Fibroblast of pulmonary artery (primary cell): ENCODE measurements around the gene CTNNA1.

Experiments used
- DNase-seq: peaks from one replicate; pipeline ENCODE4 v3.0.0-alpha.2; 2010; ENCODE audit warnings: low read depth
- H3K4me3 ChIP-seq: replicated peaks from 2 replicates; pipeline ENCODE4 v1.5.1; 2011; ENCODE audit warnings: low read depth, mild to moderate bottlenecking, control low read depth, low read length, moderate library complexity
- TF ChIP-seq, protein P1 (sequence below): IDR thresholded peaks from 2 replicates; pipeline ENCODE4 v1.5.1; 2011; ENCODE audit warnings: mild to moderate bottlenecking, control low read depth, low read length, inconsistent platforms; ENCODE audit errors: missing control alignments

The CTNNA1 gene

DNA sequence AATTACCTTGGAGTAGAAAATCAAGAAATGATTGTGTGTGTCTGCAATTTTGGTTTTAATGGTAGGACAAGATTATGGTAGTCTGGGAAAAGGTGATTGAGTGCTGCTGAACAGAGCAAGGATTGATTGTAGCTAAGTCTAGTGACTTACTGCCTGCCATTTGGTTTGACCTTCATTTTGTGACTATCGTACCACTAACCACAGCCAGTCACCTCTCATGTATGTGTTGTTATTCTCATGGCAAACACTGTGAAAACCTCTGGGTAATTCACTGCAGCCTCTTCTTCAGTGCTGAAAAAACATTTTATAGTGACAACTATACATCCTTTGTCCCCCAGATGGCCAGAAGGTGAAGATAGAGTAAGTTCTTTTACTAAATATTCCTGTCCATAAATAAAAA, 37.5 kb downstream of the CTNNA1 start:
- DNase-seq = no peak
- no peak overlapping the region for H3K4me3 ChIP-seq
- TF ChIP-seq, protein P1, sequence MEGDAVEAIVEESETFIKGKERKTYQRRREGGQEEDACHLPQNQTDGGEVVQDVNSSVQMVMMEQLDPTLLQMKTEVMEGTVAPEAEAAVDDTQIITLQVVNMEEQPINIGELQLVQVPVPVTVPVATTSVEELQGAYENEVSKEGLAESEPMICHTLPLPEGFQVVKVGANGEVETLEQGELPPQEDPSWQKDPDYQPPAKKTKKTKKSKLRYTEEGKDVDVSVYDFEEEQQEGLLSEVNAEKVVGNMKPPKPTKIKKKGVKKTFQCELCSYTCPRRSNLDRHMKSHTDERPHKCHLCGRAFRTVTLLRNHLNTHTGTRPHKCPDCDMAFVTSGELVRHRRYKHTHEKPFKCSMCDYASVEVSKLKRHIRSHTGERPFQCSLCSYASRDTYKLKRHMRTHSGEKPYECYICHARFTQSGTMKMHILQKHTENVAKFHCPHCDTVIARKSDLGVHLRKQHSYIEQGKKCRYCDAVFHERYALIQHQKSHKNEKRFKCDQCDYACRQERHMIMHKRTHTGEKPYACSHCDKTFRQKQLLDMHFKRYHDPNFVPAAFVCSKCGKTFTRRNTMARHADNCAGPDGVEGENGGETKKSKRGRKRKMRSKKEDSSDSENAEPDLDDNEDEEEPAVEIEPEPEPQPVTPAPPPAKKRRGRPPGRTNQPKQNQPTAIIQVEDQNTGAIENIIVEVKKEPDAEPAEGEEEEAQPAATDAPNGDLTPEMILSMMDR = no peak

- H3K4me3 ChIP-seq = no peak overlapping the region
- DNase-seq = no peak
- TF ChIP-seq, protein P1 = no peak
These were observed 39.1 kb downstream of the CTNNA1 start for GRCh38 chr5:138792195-138792790.

DNA sequence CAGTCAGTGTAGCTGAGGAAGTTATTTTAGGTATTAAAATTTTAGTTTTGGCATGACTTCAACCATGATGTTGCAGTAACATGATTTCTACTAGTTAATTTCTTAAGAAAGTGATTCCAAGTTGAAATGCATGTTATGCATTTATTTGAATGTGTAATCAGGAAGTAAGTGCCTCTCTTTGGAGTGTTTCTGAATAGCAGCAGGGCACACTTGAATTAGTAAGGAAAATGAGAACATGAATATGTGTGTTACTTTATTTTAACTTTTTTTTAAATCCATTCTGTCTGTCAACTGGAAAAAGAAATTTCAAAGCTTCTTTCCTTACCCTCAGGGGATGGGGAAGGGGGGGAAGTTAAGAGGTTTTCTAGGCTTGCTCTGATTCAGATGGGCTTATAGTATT, 40.4 kb downstream of the CTNNA1 start:
- TF ChIP-seq, protein P1 = no peak
- no peak overlapping the region for H3K4me3 ChIP-seq
- no peak for DNase-seq

DNA sequence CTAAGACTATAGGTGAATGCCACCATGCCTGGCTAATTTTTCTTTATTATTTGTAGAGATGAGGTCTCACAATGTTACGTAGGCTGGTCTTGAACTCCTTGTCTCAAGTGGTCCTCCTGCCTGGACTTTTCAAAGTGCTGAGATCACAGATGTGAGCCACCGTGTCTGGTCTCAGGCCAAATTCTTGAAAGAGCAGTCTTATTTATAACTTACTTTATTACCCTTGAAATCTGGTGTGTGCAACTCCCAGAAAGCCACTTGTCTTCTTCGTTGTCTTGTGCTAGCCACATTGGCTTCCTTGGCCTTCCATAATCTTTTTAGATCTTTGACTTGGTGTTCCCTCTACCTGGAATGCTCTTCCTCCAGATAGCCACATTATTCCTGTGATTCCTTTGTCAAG, 50.1 kb downstream of the CTNNA1 start:
- DNase-seq = no peak
- H3K4me3 ChIP-seq = no peak overlapping the region
- TF ChIP-seq, protein P1 = no peak

DNA sequence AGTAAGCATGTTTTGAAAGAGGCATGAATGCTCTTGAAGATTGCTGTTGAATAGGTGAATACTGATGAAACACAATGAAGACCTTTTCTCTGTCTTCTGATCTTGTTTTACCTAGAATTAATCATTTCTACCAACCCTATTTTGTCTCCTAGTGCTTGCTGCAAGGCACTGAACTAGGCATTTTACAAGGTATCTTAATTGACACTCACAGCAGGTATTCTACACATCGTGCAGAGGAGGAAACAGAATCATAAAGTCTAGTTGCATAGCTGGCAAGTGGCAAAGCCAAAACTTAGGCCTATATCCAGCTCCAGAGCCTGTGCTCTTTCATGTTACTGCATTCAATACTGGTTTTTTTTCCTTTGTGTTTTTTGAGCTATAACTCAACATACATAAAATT, 50.7 kb downstream of the CTNNA1 start:
- H3K4me3 ChIP-seq = no peak overlapping the region
- TF ChIP-seq, protein P1 = no peak

DNA sequence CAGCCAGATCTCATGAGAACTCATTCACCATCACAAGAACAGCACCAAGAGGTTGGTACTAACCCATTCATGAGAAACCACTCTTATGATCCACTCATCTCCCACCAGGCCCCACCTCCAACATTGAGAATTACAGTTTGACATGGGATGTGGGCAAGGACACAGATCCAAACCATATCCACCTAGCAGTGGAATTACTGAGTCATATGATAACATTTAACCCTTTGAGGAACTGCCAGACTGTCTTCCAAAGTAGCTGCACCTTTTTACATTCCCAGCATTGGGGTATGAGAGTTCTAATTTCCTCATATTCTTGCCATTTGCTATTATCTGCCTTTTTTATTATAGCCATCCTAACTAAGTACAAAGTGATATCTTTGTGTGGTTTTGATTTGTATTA, 51.9 kb downstream of the CTNNA1 start:
- no peak for DNase-seq
- H3K4me3 ChIP-seq = no peak overlapping the region
- TF ChIP-seq, protein P1 = no peak

More for the DNA sequence above, 50.7 kb downstream of the CTNNA1 start:
- no peak for DNase-seq

- DNase-seq = no peak
- TF ChIP-seq, protein P1 = no peak
- H3K4me3 ChIP-seq = no peak overlapping the region
These were observed 54.0 kb downstream of the CTNNA1 start for GRCh38 chr5:138807182-138807581.
